Globus pallidus (tissue), 1 donor: Measurements from ENCODE around the gene NEIL3.

Experiments used
- DNase-seq: peaks from one replicate; pipeline ENCODE4 v3.0.0-alpha.2; 2015; ENCODE audit warnings: low spot score

The NEIL3 gene

GRCh38 chr4:177411996-177412395 is 102.3 kb downstream of the NEIL3 start:
- DNase-seq: no peak
